GM18498 (cell line): ENCODE data around the gene PSME3IP1.

ENCODE experiments used
- ATAC-seq: cut with Tn5 transposase; IDR thresholded peaks from one replicate; pipeline ENCODE4 v1.9.1; 2021; ENCODE audit warnings: mild to moderate bottlenecking, moderate library complexity; ENCODE audit not compliant: unreplicated experiment

The PSME3IP1 gene

DNA sequence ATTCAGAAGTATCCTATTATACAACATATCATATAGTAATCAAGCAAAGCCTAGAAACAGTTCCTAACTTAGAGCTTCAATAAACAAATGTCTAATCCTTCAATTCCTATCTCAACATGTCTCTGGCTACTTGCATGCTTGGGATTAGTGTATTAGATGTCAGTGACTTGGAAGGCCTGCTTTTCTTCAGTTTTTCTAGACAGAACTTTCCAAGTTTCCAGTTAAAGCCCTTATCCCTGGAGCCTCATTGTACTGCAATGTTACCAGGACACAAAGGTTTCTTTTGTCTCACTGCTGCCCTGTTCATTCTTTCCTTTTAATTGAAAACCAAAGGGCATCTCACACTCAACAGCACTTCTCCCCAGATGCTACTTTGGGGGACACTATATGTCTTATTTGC, 16.5 kb downstream of the PSME3IP1 start:
- ATAC-seq: no peak

DNA sequence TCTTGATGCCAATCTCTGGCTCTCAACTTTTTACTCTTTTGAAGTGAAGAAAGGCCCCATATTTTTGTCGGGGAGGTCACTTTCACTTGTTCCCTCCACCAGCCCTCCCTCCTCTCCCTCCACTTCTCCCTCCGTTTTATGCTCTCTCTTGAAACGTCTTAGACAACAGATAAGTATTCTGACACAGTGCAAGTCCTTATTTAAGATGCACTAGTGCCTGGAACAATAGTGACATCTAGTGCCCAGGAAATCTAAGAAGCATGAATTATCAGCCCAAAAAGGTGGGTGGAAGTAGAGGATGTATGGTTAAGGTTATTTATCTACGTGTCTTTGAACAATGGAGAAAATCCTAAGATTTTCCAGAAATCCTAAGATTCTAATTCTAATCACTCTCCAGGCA, 17.9 kb downstream of the PSME3IP1 start:
- ATAC-seq: peak; percentile 53

DNA sequence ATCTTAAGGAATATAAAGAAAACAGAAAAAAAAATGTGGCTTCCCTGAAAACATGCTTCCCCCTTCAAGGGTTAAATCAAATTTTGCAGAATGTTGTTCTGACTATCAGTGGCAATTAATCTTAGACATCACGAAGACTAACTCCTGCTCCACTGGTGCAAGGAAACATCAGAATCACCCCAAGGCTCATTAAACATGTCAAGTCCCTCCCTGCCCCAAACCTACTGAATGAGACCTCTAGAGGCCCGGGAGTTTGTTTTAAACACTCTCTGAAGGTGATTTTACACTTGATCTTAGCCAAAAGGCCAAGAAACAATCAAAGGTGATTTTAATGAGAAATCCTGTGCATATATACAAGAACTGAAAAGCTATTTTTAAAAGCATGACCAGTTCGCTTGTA, 18.3 kb downstream of the PSME3IP1 start:
- ATAC-seq: no peak

DNA sequence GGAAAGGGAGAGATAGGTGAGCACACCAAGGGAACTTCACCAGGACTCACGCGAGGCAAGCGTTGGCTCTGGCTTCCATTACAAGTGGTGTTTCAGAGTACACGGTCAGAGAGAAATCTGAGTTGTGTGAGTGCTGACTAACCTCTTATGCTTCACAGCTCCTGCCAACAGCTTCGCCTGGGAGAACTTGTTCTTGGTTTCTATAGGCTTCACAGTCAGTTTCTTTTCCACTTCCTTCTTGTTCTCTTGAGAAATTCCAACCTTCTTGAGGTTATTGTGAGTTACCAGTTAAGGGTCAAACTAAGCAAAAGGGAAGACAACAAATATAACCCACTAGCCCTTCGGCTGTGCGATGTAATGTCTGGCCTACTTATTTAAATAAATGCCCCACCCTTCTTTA, 18.9 kb downstream of the PSME3IP1 start:
- ATAC-seq: no peak

DNA sequence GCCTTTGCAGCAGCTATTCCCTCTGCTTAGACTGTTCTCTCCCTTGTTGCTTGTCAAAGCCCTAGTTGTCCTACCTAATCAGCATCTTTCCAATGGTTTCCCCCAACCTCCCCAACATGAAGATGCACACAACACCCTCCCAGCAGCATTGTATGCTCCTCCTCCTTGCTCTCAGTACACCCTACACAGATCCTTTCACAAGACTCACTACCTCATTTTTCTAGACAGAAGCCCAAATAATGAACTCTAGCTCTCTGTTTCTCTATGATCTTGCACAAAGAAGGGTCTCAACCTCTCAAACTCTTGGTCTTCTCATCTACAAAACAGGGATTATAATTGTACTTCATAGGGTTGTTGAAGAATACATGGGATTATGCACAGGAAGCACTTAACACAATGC, 19.4 kb downstream of the PSME3IP1 start:
- no peak for ATAC-seq

DNA sequence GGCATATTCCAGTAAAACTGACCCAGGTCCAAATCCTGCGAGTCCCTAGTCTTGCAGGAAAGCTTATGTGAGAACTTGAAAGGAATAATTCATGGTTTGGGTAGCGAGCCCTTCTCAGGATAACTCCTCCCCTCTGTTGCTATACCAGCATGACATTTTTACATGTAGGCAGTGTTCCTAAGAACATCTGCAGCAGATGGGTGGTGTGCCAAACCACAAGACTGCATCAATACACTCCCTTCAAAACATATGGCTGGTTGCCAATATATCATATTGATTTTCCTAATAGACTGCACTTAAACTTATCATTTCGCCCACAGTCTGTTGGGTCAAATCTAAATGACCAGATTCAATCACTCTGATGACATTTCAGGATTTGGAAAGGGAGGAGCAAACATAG, 19.9 kb downstream of the PSME3IP1 start:
- ATAC-seq: no peak

DNA sequence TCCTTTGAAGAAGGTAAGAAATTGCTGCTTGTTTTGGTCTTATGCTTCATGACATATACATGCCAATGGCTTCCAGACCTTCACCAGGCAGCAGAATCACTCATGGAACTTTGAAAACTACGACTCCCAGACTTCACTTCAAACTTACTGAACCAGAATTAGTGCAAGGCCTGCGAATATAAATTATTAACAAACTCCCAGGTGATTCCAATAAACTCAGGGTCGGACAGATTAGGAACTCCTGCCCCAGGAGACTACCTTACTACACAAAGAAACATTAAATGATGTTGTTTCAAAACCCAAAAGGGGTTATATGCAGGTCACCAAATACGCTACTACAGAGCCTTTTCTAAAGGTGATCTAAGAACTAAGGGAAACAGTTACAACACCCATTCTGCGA, 20.4 kb downstream of the PSME3IP1 start:
- ATAC-seq: no peak

DNA sequence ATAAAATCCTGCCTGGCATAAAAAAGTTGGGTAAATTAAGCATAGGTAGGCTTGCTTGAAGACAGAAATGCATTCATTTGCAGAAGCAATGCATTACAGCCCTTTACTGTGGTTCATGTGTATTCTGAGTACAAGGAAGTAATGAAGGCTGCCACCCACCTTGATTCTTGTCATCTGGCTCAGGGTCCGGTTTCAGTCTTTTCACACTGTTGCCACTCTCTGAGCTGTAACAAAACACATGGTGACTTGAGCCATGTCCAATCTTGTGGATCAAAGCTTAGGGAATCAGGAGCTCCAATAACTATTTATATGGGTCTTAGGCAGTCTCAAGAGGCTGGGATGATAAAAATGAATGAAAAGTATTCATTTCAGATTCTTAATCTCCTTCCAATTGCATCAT, 22.0 kb downstream of the PSME3IP1 start:
- no peak for ATAC-seq

DNA sequence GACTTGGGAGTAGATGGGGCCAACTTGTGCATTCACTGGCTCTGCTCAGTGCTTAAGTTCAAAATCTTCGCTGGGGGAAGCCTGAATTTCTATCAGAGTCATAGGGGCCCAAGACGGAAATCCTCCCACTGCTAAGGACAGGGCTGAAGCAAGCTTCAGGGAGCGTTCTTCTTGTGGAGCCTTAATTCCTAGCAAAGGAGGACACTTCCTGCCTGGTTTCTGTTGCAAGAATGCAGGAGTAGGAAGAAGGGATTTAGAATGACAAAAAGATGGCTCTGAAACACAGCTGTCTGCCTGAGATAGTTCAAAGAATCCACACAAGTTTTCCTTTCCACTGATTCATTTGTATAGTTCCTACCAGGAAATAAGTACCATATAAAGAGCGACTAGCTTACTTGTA, 26.4 kb downstream of the PSME3IP1 start:
- no peak for ATAC-seq

DNA sequence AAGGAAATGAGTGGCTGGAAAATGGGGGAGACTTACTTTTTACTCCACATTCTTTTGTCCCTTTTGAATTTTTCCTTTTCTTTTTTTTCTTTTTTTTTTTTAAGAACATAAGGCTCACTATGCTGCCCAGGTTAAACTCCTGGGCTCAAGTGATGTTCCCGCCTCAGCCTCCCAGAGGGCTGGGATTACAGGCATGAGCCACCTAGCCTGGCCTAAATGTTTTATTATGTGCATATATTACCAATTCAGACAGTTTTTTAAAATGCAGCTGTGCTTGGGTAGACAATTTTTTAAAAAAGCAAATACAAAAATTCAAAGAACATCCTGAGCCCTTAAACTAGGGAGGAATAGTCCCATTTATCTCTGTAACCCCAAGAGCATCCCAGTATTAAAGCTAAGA, 28.3 kb downstream of the PSME3IP1 start:
- no peak for ATAC-seq

DNA sequence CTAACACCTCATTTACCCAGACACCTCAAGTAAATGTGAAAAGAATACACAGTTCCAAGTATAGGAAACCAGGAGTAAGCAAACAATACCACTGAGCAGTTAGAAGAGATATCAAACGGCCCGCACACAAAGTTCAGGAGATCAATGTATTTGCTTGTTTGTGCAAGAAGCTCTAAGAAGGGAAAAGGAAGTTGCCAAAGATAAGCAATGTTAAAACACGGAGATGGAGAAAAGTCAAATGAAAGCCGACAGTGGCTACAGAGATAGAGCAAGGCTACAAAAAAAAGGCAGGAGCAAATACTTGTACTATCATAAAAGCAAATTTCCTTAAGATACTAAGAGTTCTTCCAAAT, 29.5 kb downstream of the PSME3IP1 start:
- ATAC-seq: no peak

DNA sequence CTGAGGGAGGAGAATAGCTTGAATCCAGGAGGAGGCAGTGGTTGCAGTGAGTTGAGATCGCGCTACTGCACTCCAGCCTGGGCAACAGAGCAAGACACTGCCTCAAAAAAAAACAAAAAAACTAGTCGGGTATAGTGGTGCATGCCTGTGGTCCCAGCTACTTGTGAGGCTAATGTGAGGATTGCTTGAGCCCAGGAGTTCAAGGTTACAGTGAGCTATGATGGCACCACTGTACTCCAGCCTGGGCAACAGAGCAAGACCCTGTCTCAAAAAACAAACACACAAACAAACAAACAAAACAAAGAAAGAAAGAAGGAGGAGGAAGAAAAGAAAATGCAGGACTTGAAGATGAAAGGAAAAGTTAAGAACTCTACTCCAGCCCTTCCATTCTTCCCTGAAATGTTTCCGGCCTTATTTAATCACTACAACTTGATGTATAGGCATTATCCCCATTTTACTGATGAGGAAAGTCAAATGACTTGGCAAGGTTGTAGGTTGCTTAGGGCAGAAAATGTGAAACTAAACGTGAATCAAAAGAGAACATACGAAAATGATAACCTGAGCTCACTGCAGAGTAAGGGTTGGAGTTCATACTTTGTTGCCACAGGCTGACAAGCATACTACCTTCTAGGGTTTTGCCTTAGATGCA, 30.0 kb downstream of the PSME3IP1 start:
- no peak for ATAC-seq

DNA sequence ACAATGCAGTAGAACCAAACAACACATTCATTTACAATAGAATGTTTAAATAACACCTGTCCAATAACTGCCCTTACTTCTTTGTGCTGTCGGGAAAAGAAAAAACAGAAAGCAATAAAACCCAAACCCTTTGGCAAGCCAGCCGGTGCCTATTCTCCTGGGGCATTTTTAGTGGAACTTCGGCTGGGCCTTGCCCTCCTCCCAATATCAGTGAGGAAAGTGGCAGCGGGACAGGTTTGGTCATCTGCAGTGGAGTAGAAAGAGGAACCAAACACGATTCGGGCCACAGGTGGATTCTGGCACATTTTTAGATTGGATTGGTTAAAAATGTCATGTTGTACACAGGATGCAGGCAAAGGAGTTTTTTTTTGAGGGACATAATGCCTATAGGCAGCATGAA, 32.0 kb downstream of the PSME3IP1 start:
- ATAC-seq: no peak

DNA sequence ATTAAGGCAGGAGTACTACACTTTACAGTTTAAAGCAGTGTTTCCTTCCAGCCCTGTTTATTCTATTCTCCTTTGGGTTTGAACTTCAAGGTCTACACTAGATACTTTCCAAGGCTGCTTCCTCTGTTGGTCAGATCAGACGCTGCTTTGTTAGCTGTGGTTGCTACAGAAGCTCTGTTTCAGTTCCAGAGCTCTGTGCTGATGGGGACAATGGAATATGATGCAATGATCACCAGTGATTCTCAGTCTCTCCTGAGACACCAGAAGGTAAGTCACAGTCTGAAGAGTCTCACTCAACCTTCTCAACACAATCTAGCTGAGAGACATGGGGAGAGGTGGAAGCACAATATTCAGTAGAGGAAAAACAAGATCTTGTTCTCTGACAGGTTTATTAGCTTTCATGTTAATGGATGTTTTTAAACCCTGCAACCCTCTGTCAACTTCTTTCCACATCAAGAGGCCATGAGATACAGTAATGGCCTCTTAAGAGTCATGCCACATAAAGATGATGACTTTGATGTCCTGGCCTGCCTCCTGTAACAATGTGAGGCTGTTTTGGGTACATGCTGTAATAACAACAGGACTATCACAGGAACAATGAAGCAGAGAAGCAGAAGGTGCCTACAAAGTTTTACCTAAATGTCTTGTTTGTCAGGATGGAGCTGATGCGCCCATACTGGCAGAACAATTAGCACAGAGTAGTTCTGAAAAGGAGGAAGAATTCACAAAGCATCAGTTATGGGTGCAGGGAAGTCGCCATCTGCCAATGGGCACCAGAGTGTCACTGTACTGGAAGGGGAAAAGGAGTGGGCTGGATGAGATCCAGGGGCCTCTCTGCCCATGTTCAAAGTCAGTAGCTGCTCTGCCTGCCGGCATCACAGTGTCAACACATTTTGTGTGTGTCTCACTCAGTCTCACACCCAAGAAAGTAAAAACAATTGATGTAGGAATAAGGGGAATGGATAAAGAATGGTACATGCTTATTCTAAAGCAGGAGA, 33.4 kb downstream of the PSME3IP1 start:
- ATAC-seq: no peak

DNA sequence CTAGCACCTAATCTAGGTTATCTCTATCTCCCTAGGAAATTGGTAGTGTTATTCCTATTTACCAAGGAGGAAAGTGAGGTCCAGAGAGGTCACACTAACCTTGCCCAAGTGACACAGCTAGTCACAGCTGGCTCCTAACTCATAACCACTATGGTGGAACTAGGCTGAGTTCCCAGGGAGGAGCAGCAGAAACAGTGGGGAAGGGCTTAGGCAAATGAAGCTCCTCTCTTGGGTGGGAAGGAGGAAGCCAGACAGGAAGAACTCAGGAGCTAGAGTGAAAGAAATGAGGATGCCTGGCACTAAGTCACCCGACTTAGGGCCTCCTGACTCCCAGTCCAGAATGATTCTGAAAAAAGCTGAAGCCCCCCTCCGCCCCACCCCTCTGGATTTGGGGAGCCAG, 34.5 kb downstream of the PSME3IP1 start:
- ATAC-seq: no peak

DNA sequence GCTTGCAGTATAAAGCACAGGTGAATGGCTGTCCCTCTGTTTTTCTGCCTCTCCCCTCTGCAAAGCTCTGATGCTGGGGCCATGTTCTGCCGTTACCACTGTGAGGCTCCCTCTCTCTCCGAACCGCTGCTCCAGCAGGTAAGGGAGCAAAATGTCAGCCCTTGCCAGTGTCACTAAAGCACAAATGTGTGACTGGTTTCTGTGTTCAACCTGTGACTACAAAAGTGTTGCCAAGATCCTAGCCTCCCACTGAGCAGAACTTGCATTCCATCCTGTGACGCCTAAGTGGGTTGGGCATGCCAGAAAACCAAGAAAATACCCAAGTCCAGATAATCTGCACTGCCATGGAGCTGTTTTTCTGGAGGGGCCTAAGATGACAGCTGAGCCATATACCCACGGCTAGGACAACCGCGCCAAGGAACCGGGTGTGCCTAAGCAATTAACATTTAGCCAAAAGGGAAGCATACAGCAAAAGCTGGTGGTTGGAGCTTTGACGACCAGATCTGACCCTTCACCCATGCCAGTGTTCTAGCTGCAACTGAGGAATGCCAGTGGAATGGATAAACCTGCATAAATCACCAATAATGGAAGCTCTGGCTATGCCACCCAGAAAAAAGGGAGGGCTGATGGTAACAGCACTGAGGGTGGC, 35.0 kb downstream of the PSME3IP1 start:
- no peak for ATAC-seq

DNA sequence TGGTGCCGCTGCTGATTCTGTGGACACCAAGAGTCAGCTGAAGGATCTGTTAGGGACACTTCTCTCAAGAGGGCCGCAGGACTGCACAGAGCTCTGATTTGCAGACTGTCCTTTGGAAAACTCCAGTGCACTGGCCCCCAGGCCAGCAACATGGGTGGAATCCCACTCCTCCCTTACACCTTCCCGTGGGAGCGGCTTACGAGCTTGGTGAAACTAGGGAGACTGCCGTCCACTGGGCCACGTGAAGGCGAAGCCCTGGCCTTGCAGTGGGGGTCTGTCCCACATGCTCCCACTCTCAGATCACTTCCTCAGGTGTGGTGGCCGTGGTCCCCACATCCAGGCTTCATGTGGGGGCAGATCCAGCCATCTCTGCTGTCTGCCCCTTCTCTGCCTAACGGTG, 36.4 kb downstream of the PSME3IP1 start:
- no peak for ATAC-seq

DNA sequence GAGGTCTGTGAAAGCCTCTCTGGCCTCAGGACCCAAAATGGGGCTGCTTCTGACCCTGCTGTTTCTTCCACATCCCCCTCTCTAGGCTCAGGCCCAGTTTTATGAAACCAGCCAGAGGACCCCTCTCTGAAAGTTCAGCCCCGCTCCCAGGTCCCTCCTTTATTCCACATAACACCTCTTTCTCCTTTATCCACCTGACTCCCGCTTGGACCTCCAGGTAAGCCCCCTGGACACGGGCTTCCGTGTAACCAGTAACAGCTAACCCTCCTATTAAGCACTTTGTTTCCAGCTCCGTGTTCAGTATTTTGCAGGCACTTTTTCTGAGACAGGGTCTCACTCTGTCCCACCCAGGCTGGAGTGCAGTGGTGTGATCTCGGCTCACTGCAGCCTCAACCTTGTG, 37.4 kb downstream of the PSME3IP1 start:
- ATAC-seq: no peak

DNA sequence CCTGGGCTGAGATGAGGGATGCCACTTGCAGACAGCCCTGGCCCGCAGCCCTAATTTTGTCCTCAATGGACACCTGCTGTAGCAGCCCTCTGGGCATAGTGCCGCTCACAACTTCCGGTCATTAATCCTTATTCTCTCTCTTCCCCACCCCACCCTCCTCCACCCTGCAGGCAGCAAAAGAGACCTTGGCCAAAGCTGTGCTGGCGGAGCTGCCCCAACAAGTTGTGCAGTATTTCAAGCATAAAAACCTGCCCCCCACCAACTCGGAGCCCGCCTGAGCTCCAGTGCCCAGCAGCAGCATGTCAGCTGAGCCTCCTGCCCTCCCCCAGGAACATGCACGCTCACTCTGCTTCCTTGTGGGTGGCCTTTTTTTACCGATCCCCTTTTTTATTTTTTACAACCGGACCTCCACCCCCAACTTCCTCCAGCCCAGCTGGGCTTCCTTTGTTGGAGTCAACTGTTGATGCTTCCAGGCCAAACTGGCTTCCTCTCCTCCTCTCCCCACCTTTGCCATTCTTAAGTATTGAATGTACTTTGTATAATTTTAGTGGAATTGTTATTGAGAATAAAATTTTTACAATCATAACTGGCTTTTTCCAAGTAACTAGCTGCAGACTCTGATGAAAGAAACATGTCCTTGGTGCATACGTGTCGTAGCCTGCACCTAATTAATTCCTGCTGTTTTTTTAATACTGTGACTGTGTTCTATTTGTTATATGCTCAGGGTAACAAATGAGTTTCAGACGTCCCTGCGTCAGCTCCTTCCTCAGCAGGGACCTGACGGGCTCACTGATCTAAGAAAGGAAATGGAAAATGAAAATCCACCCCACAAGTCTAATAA, 38.2 kb downstream of the PSME3IP1 start:
- ATAC-seq: no peak

DNA sequence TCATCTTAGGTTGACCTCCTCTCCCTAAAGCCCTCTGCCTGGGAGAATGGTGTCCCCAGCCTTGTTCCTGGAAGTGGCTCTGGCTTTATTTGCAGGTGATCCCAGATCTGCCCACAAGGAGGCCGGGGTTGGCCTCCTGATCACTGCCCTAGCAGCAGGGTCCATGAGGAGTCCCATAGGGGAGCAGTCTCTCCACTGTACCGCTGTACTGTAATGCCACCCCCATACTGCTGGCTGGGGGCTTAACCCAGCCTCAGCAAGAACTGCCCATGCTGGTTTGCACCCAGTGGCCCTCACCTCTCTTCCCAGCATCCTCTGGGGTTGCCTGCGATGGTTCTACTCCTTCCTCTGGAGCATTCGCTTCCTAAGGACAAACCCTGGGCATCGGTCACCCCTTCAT, 39.1 kb downstream of the PSME3IP1 start:
- ATAC-seq: no peak

DNA sequence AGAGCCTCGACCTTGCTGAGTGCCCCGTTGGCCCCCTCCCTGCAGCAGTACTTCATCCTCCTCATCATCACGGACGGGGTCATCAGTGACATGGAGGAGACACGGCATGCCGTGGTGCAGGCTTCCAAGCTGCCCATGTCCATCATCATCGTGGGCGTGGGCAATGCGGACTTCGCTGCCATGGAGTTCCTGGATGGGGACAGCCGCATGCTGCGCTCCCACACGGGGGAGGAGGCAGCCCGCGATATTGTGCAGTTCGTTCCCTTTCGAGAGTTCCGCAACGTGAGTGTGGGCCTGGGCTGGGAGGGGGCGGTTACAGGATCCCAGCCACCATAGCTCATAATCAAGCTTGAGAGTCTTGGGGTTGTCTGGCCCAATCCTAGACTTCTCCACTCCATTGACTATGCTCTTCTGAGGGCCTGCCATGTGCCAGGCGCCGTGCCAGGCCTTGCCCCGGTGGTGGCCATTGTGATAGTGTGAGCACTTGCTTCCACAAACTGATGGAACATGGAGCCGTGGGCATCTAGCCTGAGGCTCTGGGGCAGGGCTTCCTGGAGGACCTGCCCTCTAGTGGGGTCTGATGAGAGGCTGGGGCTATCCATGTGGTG, 39.7 kb downstream of the PSME3IP1 start:
- no peak for ATAC-seq
